ENCODE data around the gene HOXB5.

Gene HOXB5

GRCh38 chr17:48546924-48547807, 46.4 kb downstream of the HOXB5 start:
- DNase-seq (ENCODE audit: low read depth in 2 of 2) = no peak

DNA sequence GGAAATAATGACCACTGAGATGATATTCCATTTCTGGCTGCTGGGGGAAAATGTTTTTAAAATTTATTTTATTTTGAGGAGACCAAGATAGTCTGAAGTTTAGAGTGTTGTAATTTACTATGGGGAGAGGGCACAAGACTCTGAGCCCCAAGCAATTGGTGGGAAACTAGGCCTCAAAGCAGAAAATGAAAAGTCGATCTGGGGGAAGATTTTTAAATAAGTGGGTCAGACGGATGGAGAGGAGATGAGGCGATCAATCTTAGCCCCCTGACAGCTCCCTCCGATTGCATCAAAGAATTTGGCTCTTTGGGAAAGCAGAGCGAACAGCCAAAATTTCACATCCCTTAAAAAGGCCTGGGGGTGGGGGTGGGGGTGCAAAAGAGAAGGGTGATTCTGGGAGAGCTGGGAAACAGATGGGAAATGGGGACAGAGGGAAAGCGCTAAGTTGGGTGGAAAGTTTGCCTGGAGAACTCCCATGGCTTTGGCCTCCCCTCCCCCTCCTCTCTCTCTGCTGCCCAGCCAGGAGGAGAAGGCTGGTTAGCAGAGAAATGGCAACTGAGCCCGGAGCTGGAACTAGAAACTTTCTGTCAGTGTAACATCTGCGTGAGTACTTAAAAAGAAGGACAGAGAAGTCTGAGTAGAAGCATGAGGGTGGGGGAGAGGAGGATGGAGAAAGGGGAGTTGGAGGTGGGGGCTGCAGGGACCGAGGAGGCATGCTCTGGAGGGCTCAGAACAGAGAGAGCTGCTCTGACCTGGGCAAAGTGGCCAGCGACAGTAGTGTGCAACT, 47.2 kb downstream of the HOXB5 start:
- DNase-seq (ENCODE audit: low read depth in 2 of 2) = peak; percentile 67 to 73

GRCh38 chr17:48545539-48545938, 48.0 kb downstream of the HOXB5 start:
- no peak for DNase-seq (ENCODE audit: low read depth in 2 of 2)

DNA sequence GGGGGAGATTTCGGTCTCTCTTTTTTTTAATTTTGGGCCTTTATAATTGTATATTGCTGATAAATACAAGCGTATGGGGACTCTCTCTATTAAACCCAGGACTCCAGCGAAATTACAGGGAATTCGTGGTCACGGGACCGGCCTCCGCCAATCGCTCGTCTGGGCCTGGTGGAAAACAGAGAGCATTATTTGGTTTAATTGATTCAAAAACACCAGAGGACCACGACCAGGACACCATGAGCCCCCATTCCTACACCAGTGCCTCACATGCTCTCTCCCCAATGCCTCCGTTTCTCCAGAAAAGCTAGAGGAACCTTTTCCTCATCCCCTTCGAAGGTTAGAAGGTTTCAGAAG, 48.6 kb downstream of the HOXB5 start, which contains the start of gene HOXB2:
HOXB2 (minus strand) TSS at position 88 of the 354 bp plus-strand sequence. CDS start 198 bp downstream, outside the sequence.
- no peak for DNase-seq (ENCODE audit: low read depth in 2 of 2)

- peak; percentile 89 to 91 for DNase-seq (ENCODE audit: low read depth in 2 of 2)
These were observed 49.1 kb downstream of the HOXB5 start for GRCh38 chr17:48544349-48545021.

GRCh38 chr17:48543854-48544348, 49.7 kb downstream of the HOXB5 start:
- no peak for DNase-seq (ENCODE audit: low read depth in 2 of 2)

GRCh38 chr17:48543107-48543853, 50.3 kb downstream of the HOXB5 start:
- DNase-seq (ENCODE audit: low read depth in 2 of 2) = no peak

GRCh38 chr17:48542698-48543106, 50.9 kb downstream of the HOXB5 start:
- no peak for DNase-seq (ENCODE audit: low read depth in 2 of 2)

DNA sequence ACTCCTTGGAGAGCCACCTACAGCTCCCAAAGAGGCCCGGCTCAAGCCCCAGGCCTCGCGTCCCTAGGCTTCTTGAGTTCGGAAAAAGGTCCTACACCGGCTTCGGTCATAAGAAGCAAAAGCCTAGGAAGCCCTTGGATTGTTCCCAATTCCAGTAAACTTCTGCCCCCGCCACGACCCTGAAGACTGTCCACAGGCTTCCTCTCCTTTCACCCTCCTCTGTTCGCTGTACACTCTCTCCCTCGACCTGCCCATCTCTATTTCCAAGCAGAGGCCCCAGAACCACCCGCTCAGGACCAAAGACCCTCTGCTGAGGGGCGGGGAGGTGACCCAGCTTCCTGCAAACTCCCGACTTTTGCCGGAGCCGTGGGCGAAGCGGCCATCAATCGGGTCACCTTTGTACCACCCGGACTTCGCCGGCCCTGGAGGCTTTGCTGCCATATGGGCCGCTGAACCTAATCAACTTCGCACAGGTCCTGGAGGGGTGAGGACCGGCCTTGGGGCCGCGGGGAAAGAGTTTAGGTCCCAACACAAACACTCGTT, 51.4 kb downstream of the HOXB5 start:
- DNase-seq (ENCODE audit: low read depth in 2 of 2) = no peak

- no peak for DNase-seq (ENCODE audit: low read depth in 2 of 2)
These were observed 51.9 kb downstream of the HOXB5 start for GRCh38 chr17:48541577-48542113.

Data from fibroblast of skin of left biceps (primary cell).